Epithelial cell of prostate (primary cell): ENCODE results near the gene ROR2.

ENCODE experiments used
- DNase-seq: peaks from one replicate; pipeline ENCODE4 v3.0.0-alpha.2; 2011; ENCODE audit warnings: low read depth, low spot score
- H3K27ac ChIP-seq: fragments of 450-650 bp; 2 replicates; pipeline ENCODE4 v1.5.1; 2017; ENCODE audit warnings: mild to moderate bottlenecking

ROR2 gene

GRCh38 chr9:91884696-91885687 is 65.0 kb downstream of the ROR2 start:
- DNase-seq, result no peak
- no peak overlapping the region for H3K27ac ChIP-seq

DNA sequence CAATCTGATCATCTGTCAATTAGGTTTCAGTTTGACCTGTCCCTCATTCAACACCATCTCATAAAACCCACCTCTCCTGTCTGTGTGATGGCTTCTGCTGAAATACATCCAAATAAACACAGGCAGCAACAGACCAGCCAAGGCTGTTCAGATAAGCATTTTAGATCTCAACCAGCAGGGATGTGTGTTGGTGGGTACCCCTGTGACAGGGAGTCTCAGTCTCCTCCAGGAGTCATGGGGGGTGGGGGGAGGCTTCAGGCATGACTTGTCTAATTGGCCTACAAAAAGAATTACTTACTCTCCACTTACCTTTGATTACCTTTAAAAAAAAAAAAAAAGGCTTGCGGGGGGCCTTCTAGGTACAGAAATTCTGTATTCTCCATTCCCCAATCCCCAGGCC is 65.9 kb downstream of the ROR2 start:
- no peak for DNase-seq
- no peak overlapping the region for H3K27ac ChIP-seq

DNA sequence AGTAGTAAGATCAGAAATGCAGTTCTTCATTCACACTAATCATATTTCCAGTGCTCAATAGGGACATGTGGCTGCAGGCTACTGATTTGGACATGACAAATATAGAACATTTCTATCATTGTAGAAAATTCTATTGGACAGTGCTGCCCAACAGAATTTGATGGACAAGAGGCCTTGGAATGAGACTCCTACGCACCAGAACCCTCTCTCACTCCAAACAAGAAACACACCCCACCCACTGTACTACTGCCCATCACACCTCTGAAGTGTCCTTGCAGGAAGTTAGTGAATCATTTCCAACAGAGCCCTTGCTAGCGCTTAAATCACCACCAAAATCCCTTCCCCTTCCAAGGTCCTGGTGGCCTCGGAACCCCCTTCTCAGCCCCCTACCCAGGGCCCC is 66.5 kb downstream of the ROR2 start:
- no peak for DNase-seq
- no peak overlapping the region for H3K27ac ChIP-seq

DNA sequence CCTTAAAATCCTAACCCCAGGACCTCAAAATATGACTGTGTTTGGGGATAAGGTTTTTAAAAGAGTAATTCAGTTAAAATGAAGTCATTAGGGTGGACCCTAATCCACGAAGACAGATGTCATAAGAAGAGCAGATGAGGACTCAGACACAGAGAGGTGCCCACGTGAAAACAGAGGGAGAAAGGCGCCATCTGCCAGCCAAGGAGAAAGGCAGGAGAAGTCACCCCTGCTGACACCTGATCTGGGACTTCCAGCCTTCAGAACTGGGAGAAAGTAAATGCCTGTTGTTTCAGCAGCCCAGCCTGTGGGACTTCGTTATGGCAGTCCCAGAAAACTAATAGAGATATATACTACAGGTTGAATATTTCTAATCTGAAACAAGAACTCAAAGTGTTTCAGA is 67.4 kb downstream of the ROR2 start:
- H3K27ac ChIP-seq, result no peak overlapping the region
- no peak for DNase-seq

DNA sequence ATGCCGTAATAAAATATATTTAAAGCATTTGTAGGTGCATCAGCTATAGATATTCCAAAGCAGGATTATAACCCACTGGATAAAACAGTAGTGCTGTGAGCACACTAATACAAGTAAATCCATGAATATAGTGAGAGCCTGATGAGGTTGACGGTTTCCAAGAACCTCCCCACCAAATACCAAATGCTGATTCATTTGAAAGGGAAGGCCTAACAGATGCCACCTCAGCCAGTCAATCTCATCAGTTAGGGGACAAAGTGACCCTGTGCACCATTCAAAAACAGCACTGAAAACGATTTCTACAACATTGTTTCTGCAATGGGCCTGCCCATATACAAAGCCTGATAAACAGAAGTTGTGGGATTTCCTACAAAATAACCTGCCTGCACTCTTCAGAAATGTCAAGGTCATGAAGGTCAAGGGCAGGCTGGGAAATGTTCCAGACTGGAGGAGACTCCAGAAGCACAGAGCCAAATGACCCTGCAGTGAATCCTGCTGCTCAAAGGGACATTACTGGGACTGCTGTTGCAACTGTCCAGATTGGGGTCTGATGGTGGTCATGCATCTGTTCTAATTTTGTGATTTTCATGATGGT is 69.6 kb downstream of the ROR2 start:
- no peak overlapping the region for H3K27ac ChIP-seq
- no peak for DNase-seq

GRCh38 chr9:91879231-91879630 is 70.8 kb downstream of the ROR2 start:
- DNase-seq, result no peak
- no peak overlapping the region for H3K27ac ChIP-seq

DNA sequence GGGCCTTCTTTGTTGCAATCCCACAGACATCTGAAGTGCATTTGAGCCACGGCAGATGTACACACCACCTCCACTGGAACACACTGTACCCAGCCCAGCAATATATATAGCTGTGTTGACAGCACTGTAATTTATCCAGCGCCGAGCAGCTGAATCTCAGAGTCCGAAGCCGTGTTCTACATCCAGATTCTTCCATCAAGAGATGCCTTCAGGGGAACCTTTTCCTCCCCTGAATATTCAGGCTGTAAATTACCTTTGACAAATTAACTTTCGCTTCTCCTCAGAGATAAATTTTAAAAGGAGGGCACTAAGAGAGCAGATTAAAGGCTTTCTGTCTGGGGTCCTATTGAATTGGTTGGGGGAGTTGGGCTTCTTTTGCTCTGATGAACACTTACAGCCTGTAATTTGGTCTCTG is 76.4 kb downstream of the ROR2 start:
- no peak overlapping the region for H3K27ac ChIP-seq
- DNase-seq, result no peak

GRCh38 chr9:91868732-91869391 is 81.2 kb downstream of the ROR2 start:
- H3K27ac ChIP-seq, result no peak overlapping the region
- no peak for DNase-seq

DNA sequence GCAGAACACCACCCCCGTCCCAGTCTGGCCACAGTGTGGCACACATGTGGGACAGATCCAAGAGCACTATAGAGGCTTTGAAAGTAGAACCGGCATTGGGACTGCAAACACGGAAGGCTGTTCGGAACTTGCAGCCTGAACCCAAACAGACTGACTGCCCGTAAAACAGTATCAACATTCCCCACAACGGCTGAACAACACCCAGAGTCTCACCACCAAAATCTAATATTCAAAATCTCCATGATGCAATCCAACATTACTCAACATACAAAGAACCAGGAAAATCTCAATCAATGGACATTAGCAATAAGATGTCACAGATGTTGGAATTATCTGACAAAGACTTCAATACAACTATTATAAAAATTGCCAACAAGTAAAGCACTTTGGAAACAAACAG is 82.3 kb downstream of the ROR2 start:
- DNase-seq, result no peak
- no peak overlapping the region for H3K27ac ChIP-seq

GRCh38 chr9:91865041-91865440 is 85.0 kb downstream of the ROR2 start:
- DNase-seq, result no peak

DNA sequence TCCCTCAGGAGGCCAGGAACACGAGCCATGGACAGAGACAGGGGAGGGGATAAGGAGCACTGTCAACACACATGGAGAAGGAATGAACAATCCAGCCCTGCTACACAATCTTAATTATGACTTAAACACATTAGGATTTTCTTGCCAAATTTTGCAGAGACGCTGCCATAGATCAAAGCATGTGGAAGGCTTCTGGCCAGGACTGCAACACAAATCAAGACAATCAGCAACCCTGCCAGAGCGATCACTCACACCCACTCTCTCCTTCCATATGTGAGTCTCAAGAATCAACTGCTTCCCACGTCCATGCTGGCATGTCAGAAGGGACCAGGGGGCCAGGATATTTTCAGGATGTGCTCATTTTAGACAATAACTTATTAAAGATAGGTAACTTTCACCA is 85.6 kb downstream of the ROR2 start:
- no peak overlapping the region for H3K27ac ChIP-seq
- no peak for DNase-seq

More at GRCh38 chr9:91865041-91865440, 85.0 kb downstream of the ROR2 start:
- H3K27ac ChIP-seq, result no peak overlapping the region

GRCh38 chr9:91863469-91863868 is 86.6 kb downstream of the ROR2 start:
- DNase-seq, result no peak
- no peak overlapping the region for H3K27ac ChIP-seq

GRCh38 chr9:91858213-91859030 is 91.6 kb downstream of the ROR2 start:
- no peak overlapping the region for H3K27ac ChIP-seq
- DNase-seq, result no peak

DNA sequence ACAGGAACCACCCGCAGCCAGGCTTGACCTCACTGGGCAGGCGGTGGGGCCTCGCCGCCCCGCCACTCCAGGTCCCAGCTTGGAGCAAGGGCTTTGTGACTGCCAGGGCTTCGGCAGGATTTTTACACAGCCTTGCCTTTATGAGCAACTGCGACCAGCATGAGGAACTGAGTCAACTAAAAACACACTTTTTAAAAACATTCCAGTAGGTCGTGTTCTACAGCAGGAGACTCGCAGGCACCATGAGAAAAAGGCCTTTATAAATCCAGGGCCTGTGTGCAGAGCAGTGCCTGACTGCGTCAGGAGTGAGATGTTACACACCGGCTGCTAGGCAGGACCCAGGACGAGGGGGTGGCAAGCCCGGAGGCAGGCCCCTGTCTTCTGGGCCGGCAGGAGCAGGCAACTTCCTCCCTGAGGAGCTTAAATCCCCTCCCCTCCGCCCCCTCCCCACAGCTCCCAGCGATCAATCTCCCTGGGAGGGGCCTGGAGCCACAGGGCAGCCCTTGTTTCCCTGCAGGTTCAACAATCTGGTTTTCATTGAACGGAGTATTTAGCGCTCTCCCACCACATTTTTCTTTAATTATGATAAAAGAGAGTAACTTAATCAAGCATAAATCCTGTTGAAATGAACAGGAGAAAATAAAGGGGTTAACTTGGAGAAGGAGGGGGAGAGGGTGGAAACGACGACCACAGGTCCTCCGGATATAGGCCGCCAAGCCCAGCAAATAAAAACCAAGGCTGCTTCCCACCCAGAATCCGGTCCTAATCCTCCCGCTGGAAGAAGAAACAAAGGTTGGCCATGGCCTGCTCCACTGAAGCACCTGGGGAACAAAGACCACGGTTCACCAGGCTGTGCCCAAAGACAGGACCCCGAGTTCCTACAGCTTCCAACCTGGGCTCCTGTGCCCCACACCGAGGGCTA is 92.5 kb downstream of the ROR2 start:
- no peak overlapping the region for H3K27ac ChIP-seq
- no peak for DNase-seq

GRCh38 chr9:91856419-91856818 is 93.6 kb downstream of the ROR2 start:
- no peak for DNase-seq

GRCh38 chr9:91855196-91855595 is 94.8 kb downstream of the ROR2 start:
- H3K27ac ChIP-seq, result no peak overlapping the region
- no peak for DNase-seq

More at GRCh38 chr9:91856419-91856818, 93.6 kb downstream of the ROR2 start:
- H3K27ac ChIP-seq, result no peak overlapping the region

DNA sequence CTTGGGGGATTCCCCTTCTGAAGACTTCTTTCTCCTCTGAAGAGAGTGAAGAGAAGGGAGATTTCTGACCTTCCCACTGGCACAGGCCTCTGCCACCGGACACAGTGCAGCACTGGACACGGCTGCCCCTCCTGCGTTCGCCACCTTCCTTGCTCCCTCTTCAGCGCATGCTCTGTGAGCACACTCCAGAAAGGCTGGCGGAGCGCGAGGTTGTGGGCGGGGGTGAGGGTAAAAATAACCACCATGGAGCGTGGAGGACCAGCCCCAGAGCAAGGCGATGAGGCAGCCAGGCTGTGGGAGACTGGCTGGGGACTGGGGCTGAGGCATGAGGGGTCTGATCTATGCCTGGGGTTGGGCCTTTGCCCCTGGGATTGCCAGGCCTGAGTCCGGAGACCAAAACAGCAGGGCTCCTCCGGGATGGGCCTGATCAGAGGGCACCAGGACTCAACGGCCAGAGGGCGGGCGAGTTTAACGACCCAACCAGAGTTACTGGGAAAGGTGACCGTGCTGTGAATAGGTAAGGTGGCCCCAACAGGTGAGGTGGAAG is 97.2 kb downstream of the ROR2 start:
- no peak overlapping the region for H3K27ac ChIP-seq
- no peak for DNase-seq

DNA sequence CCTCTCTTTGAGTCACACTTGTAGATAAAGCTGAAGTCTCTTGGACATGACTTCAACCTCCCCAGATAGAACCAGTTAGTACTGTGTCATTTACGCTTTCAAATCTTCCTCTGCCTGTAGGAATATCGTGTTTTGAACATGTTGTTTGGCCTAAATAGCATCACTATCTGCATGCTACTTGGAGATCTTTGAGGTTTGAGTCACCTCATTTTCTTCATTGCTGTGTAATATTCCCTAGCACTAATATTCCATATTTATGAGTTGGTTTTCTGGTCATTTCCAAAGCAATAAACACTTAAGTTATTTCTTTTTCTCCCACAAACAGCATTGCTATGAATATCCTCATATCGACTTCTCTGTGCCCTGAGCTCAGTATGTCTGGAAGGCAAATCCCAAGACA is 100.3 kb downstream of the ROR2 start:
- no peak overlapping the region for H3K27ac ChIP-seq
- no peak for DNase-seq

GRCh38 chr9:91848146-91848545 is 101.9 kb downstream of the ROR2 start:
- DNase-seq, result no peak
- no peak overlapping the region for H3K27ac ChIP-seq
